ENCODE measurements around the gene SERPINB11. TPM values are rescaled to one million over a fixed set of nuclear protein-coding genes. Genes with fewer than 3 reads are reported as not detected.
"Not testable (repeated sequence)": the region's sequence is repeated elsewhere in the genome, so short reads cannot be mapped to it uniquely, and the experiment has no call there.

Gene SERPINB11
- polyA plus RNA-seq, 1 experiment = not detected

- Histone ChIP-seq H3K27me3 (ENCODE audit: control insufficient read depth, insufficient read depth, low read length) (no peaks in the 10 kb centered on the region), H3K36me3 (ENCODE audit: control insufficient read depth, insufficient read depth, low read length) (no peaks in the 10 kb centered on the region), H3K4me3 (ENCODE audit: low read depth, low read length) (no peak overlapping the region)
- TF ChIP-seq, protein P1, sequence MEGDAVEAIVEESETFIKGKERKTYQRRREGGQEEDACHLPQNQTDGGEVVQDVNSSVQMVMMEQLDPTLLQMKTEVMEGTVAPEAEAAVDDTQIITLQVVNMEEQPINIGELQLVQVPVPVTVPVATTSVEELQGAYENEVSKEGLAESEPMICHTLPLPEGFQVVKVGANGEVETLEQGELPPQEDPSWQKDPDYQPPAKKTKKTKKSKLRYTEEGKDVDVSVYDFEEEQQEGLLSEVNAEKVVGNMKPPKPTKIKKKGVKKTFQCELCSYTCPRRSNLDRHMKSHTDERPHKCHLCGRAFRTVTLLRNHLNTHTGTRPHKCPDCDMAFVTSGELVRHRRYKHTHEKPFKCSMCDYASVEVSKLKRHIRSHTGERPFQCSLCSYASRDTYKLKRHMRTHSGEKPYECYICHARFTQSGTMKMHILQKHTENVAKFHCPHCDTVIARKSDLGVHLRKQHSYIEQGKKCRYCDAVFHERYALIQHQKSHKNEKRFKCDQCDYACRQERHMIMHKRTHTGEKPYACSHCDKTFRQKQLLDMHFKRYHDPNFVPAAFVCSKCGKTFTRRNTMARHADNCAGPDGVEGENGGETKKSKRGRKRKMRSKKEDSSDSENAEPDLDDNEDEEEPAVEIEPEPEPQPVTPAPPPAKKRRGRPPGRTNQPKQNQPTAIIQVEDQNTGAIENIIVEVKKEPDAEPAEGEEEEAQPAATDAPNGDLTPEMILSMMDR (IDR thresholded peaks at IDR 0.05; ENCODE audit: insufficient read depth, low read depth, low read length) = no peak
- CTCF ChIA-PET = interaction anchor here (1.1 kb wide), 1 partner anchor 94 kb away, joined by 3 read pairs; no protein-coding TSS in a partner anchor
- DNase-seq (ENCODE audit: low read depth) = no peak
- POLR2A ChIA-PET = no interaction called here
These were observed 46.7 kb downstream of the SERPINB11 start for GRCh38 chr18:63749489-63749888.

GRCh38 chr18:63752636-63753035, 49.9 kb downstream of the SERPINB11 start:
- POLR2A ChIA-PET = no interaction called here
- no peak for DNase-seq (ENCODE audit: low read depth)
- TF ChIP-seq, protein P1 (IDR thresholded peaks at IDR 0.05; ENCODE audit: insufficient read depth, low read depth, low read length) = no peak
- Histone ChIP-seq H3K4me3 (ENCODE audit: low read depth, low read length) (no peak overlapping the region), H3K27me3 (ENCODE audit: control insufficient read depth, insufficient read depth, low read length) (no peaks in the 10 kb centered on the region), H3K36me3 (ENCODE audit: control insufficient read depth, insufficient read depth, low read length) (no peaks in the 10 kb centered on the region)
- CTCF ChIA-PET = interaction anchor here (1.2 to 2.5 kb wide), 3 partner anchors 11 to 174 kb away, joined by 3 to 6 read pairs (median 3); no protein-coding TSS in a partner anchor

- Histone ChIP-seq H3K36me3 (ENCODE audit: control insufficient read depth, insufficient read depth, low read length) (no peaks in the 10 kb centered on the region), H3K4me3 (ENCODE audit: low read depth, low read length) (no peak overlapping the region), H3K27me3 (ENCODE audit: control insufficient read depth, insufficient read depth, low read length) (no peaks in the 10 kb centered on the region)
- TF ChIP-seq, protein P1 (IDR thresholded peaks at IDR 0.05; ENCODE audit: insufficient read depth, low read depth, low read length) = no peak
- CTCF ChIA-PET = interaction anchor here (0.9 to 1.8 kb wide), 3 partner anchors 11 to 176 kb away, joined by 3 to 5 read pairs (median 3); no protein-coding TSS in a partner anchor
- POLR2A ChIA-PET = no interaction called here
- no peak for DNase-seq (ENCODE audit: low read depth)
These were observed 50.9 kb downstream of the SERPINB11 start for GRCh38 chr18:63753676-63754075.

DNA sequence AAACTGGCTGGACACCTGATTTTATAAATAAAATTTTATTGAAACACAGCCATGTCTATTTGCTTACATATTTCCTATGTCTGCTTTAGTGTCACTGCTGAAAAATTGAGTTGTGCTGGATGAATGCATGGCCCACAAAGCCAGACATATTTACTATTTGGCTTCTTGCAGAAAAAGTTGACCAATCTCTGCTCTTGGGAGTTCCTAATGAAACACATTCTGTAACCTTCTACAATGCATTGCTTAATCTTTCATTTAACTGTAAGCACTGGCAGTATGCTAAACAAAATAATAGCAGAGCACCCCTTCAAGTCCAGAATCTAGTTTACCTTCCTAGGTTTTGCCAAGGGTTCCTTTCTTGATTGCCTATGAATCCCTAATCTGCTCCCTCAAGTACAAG, 54.8 kb downstream of the SERPINB11 start:
- no peak for DNase-seq (ENCODE audit: low read depth)
- H3K4me3 ChIP-seq (ENCODE audit: low read depth, low read length) = no peak overlapping the region
- POLR2A ChIA-PET = interaction anchor here (0.6 kb wide), 1 partner anchor 7 kb away, joined by 3 read pairs; no protein-coding TSS in a partner anchor
- no peaks in the 10 kb centered on the region for H3K27me3 ChIP-seq (ENCODE audit: control insufficient read depth, insufficient read depth, low read length)
- CTCF ChIA-PET = interaction anchor here (1.2 to 1.3 kb wide), 2 partner anchors 86 to 179 kb away, joined by 3 to 5 read pairs; no protein-coding TSS in a partner anchor
- TF ChIP-seq, protein P1 (IDR thresholded peaks at IDR 0.05; ENCODE audit: insufficient read depth, low read depth, low read length) = no peak
- H3K36me3 ChIP-seq (ENCODE audit: control insufficient read depth, insufficient read depth, low read length) = no peaks in the 10 kb centered on the region

DNA sequence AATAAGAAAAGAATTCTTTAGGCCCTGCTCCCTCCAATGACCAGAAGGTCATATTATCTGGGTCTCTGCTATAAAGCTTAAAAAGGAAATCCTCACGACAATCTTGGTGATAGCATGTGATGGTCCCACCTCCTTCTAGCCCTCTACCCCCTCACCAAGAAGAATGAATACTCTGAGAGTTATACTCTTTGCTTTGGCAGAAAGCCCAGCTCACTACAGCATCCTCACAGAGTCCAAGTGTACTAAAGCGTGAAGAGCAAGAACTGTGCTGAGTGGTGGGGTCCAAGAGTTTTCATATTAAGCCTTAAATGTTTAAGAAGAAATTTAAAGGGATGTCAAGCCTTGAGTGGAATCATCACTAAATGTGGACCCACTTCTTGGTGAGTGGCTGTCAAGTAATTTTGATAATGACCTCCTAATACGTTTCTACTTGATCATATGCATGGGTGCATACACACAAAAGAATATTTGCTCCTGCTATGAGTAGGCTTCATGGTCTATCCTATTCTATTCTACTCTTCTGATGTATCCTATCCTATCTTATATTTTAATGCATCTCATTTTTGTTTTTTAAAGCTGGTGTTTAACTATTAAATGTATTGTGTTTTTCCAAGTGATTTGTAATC, 56.0 kb downstream of the SERPINB11 start:
- TF ChIP-seq, protein P1 (IDR thresholded peaks at IDR 0.05; ENCODE audit: insufficient read depth, low read depth, low read length) = no peak
- DNase-seq (ENCODE audit: low read depth) = no peak
- POLR2A ChIA-PET = no interaction called here
- H3K36me3 ChIP-seq (ENCODE audit: control insufficient read depth, insufficient read depth, low read length) = no peaks in the 10 kb centered on the region
- H3K27me3 ChIP-seq (ENCODE audit: control insufficient read depth, insufficient read depth, low read length) = no peaks in the 10 kb centered on the region
- CTCF ChIA-PET = interaction anchor here (1.0 to 1.2 kb wide), 2 partner anchors 17 to 85 kb away, joined by 3 read pairs; no protein-coding TSS in a partner anchor
- H3K4me3 ChIP-seq (ENCODE audit: low read depth, low read length) = no peak overlapping the region

GRCh38 chr18:63759786-63760185, 57.0 kb downstream of the SERPINB11 start:
- H3K27me3 ChIP-seq (ENCODE audit: control insufficient read depth, insufficient read depth, low read length); POLR2A ChIA-PET; CTCF ChIA-PET: not testable (repeated sequence)

More at GRCh38 chr18:63759786-63760185, 57.0 kb downstream of the SERPINB11 start:
- not testable (repeated sequence) for H3K36me3 ChIP-seq (ENCODE audit: control insufficient read depth, insufficient read depth, low read length); DNase-seq (ENCODE audit: low read depth); H3K4me3 ChIP-seq (ENCODE audit: low read depth, low read length)

All from BJ (cell line).